ENCODE measurements around the gene HEPN1.
A peak's percentile ranks its signal among the peaks of the same experiment; 100 is the strongest.

Gene HEPN1

DNA sequence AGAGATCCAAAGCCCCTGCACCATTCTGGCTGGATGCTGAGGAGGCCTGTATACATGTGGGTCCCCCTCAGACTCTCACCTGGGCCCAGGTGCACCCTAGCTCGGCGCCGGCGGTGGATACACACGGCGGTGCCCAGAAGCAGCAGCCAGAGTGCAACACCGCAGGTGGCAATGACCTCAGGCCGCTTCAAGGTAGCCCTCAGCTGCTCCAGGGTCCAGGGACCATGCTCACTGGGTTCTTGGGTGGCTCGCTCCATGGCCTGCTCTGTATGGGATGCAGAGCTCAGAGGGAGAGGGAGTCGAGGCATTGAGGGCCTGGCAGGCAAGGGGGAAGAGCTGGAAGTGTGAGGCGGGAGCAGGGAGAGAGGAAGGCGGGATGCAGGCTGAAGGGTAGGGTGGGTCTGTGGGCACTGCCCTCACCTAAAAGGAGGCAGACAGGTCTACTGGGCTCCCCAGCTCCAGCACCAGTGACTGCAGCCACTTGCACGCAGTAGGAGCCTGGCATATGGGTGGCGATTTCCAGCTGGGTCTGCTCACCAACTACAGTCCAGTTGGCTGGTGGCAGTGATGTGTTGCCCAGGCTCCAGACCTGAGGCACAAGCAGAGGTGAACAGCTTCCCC, 25.2 kb upstream of the HEPN1 start:
- Histone ChIP-seq H3K9me3 (ENCODE audit: control insufficient read depth, low read length) (no peaks in the 10 kb centered on the region), H3K79me2 (no peaks in the 10 kb centered on the region), H3K36me3 (ENCODE audit: control insufficient read depth, insufficient read depth, low read length) (no peaks in the 10 kb centered on the region), H3K27ac (no peak overlapping the region), H3K4me3 (ENCODE audit: low read depth, low read length) (no peak overlapping the region), H3K27me3 (ENCODE audit: control insufficient read depth, insufficient read depth, low read length) (no peaks in the 10 kb centered on the region), H3K4me1 (no peaks in the 10 kb centered on the region), H2AFZ (no peak overlapping the region), H3K9ac (no peak overlapping the region), H3K4me2 (ENCODE audit: low read length) (no peak overlapping the region)
- TF ChIP-seq, protein P1, sequence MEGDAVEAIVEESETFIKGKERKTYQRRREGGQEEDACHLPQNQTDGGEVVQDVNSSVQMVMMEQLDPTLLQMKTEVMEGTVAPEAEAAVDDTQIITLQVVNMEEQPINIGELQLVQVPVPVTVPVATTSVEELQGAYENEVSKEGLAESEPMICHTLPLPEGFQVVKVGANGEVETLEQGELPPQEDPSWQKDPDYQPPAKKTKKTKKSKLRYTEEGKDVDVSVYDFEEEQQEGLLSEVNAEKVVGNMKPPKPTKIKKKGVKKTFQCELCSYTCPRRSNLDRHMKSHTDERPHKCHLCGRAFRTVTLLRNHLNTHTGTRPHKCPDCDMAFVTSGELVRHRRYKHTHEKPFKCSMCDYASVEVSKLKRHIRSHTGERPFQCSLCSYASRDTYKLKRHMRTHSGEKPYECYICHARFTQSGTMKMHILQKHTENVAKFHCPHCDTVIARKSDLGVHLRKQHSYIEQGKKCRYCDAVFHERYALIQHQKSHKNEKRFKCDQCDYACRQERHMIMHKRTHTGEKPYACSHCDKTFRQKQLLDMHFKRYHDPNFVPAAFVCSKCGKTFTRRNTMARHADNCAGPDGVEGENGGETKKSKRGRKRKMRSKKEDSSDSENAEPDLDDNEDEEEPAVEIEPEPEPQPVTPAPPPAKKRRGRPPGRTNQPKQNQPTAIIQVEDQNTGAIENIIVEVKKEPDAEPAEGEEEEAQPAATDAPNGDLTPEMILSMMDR (IDR thresholded peaks at IDR 0.05), result no peak

DNA sequence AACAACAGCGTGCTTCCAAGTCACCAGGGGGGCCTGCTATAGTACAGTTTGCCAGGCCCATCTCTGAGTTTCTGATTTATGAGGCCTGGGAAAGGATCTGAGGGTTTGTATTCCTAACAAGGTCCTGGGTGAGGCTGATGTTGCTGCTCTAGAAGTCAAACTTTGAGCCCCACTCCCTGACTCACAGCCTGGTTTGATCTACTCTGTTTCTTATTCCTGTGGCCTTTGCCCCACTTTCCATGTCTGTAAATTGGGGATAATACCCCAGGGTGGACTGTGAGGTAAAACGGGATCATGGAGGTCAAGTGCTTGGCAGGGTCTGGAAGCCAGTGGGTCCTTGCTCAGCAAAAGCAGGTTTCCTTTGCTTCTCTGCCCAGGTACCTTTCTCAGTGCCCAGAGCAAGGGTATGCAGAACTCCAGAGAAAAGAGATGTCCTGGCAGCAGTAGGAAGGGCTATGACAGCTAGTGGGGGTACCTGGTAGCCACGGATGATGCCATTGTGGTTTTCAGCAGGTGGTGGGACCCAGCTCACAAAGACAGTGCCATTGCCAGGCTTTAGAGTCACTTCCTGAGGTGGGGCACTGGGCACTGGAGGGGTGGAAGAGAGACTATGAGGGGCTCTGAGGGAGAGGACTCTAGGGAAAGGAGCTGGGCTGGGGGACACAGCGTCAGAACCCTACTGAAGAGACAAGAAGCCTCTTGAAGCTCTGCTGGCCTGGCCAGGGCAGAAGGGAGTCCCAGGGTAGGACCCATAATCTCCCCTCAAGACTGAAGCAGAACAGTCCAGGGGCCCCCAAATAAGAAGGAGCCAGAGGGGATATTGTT, 24.2 kb upstream of the HEPN1 start:
- H3K4me3 ChIP-seq (ENCODE audit: low read depth, low read length), result no peak overlapping the region
- TF ChIP-seq, protein P1 (IDR thresholded peaks at IDR 0.05), result no peak
- no peaks in the 10 kb centered on the region for H3K36me3 ChIP-seq (ENCODE audit: control insufficient read depth, insufficient read depth, low read length)
- H3K4me2 ChIP-seq (ENCODE audit: low read length), result no peak overlapping the region
- H2AFZ ChIP-seq, result no peak overlapping the region
- H3K9ac ChIP-seq, result no peak overlapping the region
- H3K27ac ChIP-seq, result no peak overlapping the region
- H3K9me3 ChIP-seq (ENCODE audit: control insufficient read depth, low read length), result no peaks in the 10 kb centered on the region
- H3K27me3 ChIP-seq (ENCODE audit: control insufficient read depth, insufficient read depth, low read length), result no peaks in the 10 kb centered on the region
- no peaks in the 10 kb centered on the region for H3K79me2 ChIP-seq
- H3K4me1 ChIP-seq, result no peaks in the 10 kb centered on the region

DNA sequence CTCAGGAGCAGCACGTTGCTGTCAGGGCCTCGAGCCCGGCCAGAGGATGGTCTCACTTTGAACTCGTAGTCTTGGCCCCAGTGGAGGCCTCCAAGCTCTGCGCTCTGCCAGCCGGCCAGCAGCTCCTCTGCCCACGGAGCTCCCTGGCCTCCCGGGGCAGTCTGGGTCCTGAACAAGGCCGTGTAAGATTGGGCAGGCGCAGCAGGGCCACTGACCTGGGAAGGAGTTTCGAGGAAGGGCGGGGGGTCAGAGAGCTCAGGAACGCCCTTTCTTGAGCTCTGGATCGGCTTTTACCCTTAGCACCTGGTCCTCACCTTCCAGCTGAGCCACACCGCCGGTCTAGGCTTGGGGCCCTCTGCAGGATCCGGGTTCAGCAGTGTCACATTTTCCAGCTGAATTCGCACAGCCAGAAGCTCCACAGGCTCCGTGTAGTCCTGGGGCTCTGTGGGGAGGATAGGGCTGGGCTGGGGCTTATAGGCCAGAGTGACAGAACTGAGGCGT, 23.5 kb upstream of the HEPN1 start:
- Histone ChIP-seq H3K9ac (no peak overlapping the region), H3K27ac (peak overlapping the region; percentile 60), H3K79me2 (no peaks in the 10 kb centered on the region), H3K36me3 (ENCODE audit: control insufficient read depth, insufficient read depth, low read length) (no peaks in the 10 kb centered on the region), H2AFZ (no peak overlapping the region), H3K4me1 (no peaks in the 10 kb centered on the region), H3K4me2 (ENCODE audit: low read length) (no peak overlapping the region), H3K27me3 (ENCODE audit: control insufficient read depth, insufficient read depth, low read length) (no peaks in the 10 kb centered on the region), H3K4me3 (ENCODE audit: low read depth, low read length) (no peak overlapping the region), H3K9me3 (ENCODE audit: control insufficient read depth, low read length) (no peaks in the 10 kb centered on the region)
- TF ChIP-seq, protein P1 (IDR thresholded peaks at IDR 0.05), result no peak

- Histone ChIP-seq H3K4me1 (no peaks in the 10 kb centered on the region), H3K4me2 (ENCODE audit: low read length) (no peak overlapping the region), H2AFZ (no peak overlapping the region), H3K27me3 (ENCODE audit: control insufficient read depth, insufficient read depth, low read length) (no peaks in the 10 kb centered on the region), H3K36me3 (ENCODE audit: control insufficient read depth, insufficient read depth, low read length) (no peaks in the 10 kb centered on the region), H3K27ac (peak overlapping the region; percentile 60), H3K79me2 (no peaks in the 10 kb centered on the region), H3K9ac (no peak overlapping the region), H3K9me3 (ENCODE audit: control insufficient read depth, low read length) (no peaks in the 10 kb centered on the region), H3K4me3 (ENCODE audit: low read depth, low read length) (peak overlapping the region; percentile 27)
- TF ChIP-seq, protein P1 (IDR thresholded peaks at IDR 0.05), result no peak
Observed at GRCh38 chr11:124896071-124896750, 22.8 kb upstream of the HEPN1 start.

Data from parathyroid adenoma (tissue), 2 donors.